ENCODE data around the gene PAPPA. TPM values are rescaled to one million over a fixed set of nuclear protein-coding genes. Genes with fewer than 3 reads are reported as not detected.

Gene PAPPA
- total and polyA plus RNA-seq, 9 of the 15 experiments (the other 6 are each of a cell fraction or from before 2014, with no cell fraction given), result 0.06 to 0.18 (median 0.11) TPM

DNA sequence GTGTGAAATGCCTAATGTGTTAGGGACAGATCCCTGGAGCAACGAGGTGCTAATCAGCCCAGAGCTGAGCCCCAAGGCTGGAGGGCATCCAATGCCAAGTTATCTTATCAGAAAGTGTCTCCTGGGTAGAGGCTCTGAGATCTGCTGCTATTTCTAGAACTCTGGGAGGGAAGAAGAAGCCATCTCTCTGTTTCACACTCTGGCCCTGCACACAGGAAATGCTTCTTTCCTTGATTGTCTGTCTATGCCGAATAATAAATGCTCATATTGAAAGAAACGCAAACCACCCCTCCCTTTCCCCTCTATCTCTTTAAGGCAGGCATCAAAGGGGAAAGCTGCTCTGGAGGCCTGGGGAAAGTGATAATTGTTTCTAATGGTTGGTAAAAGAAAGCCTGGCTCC is 166.7 kb downstream of the PAPPA start (continued):
- TF ChIP-seq ZNF24 (IDR thresholded peaks at IDR 0.05) (no peak), PTBP1 (IDR thresholded peaks at IDR 0.05; ENCODE audit: low read depth, low read length) (no peak), GATAD2A (IDR thresholded peaks at IDR 0.05) (no peak), TRIM28 (IDR thresholded peaks at IDR 0.05) (no peak), KLF6 (CRISPR knock-in tag; IDR thresholded peaks at IDR 0.05; ENCODE audit: borderline replicate concordance) (no peak), SETDB1 (IDR thresholded peaks at IDR 0.05; ENCODE audit: low read length) (no peak), ZNF584 (CRISPR knock-in tag; IDR thresholded peaks at IDR 0.05; ENCODE audit: low read depth) (no peak), ZSCAN32 (CRISPR knock-in tag; IDR thresholded peaks at IDR 0.05) (no peak), FOXM1 (IDR thresholded peaks at IDR 0.05; ENCODE audit: low read depth) (0 out of 2 replicates have a peak, but pooled peaks have one; percentile 41), FOXM1 (CRISPR knock-in tag; IDR thresholded peaks at IDR 0.05; ENCODE audit: low read depth) (no peak), TCF7L2 (IDR thresholded peaks at IDR 0.05; ENCODE audit: low read depth, low read length) (no peak), DDX20 (tag; IDR thresholded peaks at IDR 0.05; ENCODE audit: low read depth) (no peak), FOSL1 (tag; conservative IDR thresholded peaks at IDR 0.05) (no peak), PYGO2 (tag; IDR thresholded peaks at IDR 0.05) (no peak), FOXJ3 (CRISPR knock-in tag; IDR thresholded peaks at IDR 0.05) (no peak), LEF1 (IDR thresholded peaks at IDR 0.05) (no peak), POLR2AphosphoS5 (IDR thresholded peaks at IDR 0.05; ENCODE audit: control insufficient read depth, insufficient read depth, low read depth, low read length) (0 out of 2 replicates have a peak, but pooled peaks have one; percentile 20)
- TF ChIP-seq, protein P1, sequence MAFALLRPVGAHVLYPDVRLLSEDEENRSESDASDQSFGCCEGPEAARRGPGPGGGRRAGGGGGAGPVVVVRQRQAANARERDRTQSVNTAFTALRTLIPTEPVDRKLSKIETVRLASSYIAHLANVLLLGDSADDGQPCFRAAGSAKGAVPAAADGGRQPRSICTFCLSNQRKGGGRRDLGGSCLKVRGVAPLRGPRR (CRISPR knock-in tag; IDR thresholded peaks at IDR 0.05), result no peak
- TF ChIP-seq, protein P2, sequence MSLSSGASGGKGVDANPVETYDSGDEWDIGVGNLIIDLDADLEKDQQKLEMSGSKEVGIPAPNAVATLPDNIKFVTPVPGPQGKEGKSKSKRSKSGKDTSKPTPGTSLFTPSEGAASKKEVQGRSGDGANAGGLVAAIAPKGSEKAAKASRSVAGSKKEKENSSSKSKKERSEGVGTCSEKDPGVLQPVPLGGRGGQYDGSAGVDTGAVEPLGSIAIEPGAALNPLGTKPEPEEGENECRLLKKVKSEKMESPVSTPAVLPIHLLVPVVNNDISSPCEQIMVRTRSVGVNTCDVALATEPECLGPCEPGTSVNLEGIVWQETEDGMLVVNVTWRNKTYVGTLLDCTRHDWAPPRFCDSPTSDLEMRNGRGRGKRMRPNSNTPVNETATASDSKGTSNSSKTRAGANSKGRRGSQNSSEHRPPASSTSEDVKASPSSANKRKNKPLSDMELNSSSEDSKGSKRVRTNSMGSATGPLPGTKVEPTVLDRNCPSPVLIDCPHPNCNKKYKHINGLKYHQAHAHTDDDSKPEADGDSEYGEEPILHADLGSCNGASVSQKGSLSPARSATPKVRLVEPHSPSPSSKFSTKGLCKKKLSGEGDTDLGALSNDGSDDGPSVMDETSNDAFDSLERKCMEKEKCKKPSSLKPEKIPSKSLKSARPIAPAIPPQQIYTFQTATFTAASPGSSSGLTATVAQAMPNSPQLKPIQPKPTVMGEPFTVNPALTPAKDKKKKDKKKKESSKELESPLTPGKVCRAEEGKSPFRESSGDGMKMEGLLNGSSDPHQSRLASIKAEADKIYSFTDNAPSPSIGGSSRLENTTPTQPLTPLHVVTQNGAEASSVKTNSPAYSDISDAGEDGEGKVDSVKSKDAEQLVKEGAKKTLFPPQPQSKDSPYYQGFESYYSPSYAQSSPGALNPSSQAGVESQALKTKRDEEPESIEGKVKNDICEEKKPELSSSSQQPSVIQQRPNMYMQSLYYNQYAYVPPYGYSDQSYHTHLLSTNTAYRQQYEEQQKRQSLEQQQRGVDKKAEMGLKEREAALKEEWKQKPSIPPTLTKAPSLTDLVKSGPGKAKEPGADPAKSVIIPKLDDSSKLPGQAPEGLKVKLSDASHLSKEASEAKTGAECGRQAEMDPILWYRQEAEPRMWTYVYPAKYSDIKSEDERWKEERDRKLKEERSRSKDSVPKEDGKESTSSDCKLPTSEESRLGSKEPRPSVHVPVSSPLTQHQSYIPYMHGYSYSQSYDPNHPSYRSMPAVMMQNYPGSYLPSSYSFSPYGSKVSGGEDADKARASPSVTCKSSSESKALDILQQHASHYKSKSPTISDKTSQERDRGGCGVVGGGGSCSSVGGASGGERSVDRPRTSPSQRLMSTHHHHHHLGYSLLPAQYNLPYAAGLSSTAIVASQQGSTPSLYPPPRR (CRISPR knock-in tag; IDR thresholded peaks at IDR 0.05; ENCODE audit: borderline replicate concordance), result no peak
- TF ChIP-seq, protein P3, sequence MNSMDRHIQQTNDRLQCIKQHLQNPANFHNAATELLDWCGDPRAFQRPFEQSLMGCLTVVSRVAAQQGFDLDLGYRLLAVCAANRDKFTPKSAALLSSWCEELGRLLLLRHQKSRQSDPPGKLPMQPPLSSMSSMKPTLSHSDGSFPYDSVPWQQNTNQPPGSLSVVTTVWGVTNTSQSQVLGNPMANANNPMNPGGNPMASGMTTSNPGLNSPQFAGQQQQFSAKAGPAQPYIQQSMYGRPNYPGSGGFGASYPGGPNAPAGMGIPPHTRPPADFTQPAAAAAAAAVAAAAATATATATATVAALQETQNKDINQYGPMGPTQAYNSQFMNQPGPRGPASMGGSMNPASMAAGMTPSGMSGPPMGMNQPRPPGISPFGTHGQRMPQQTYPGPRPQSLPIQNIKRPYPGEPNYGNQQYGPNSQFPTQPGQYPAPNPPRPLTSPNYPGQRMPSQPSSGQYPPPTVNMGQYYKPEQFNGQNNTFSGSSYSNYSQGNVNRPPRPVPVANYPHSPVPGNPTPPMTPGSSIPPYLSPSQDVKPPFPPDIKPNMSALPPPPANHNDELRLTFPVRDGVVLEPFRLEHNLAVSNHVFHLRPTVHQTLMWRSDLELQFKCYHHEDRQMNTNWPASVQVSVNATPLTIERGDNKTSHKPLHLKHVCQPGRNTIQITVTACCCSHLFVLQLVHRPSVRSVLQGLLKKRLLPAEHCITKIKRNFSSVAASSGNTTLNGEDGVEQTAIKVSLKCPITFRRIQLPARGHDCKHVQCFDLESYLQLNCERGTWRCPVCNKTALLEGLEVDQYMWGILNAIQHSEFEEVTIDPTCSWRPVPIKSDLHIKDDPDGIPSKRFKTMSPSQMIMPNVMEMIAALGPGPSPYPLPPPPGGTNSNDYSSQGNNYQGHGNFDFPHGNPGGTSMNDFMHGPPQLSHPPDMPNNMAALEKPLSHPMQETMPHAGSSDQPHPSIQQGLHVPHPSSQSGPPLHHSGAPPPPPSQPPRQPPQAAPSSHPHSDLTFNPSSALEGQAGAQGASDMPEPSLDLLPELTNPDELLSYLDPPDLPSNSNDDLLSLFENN (IDR thresholded peaks at IDR 0.05; ENCODE audit: low read depth in 2 of 2, low read length in 2 of 2), result peak in 1 of 2 experiments; percentile 37; a peak in 1 of 4 replicates
- TF ChIP-seq, protein P4, sequence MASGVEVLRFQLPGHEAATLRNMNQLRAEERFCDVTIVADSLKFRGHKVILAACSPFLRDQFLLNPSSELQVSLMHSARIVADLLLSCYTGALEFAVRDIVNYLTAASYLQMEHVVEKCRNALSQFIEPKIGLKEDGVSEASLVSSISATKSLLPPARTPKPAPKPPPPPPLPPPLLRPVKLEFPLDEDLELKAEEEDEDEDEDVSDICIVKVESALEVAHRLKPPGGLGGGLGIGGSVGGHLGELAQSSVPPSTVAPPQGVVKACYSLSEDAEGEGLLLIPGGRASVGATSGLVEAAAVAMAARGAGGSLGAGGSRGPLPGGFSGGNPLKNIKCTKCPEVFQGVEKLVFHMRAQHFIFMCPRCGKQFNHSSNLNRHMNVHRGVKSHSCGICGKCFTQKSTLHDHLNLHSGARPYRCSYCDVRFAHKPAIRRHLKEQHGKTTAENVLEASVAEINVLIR (CRISPR knock-in tag; IDR thresholded peaks at IDR 0.05), result no peak
